ENCODE measurements around the gene AP4S1. TPM values are rescaled to one million over a fixed set of nuclear protein-coding genes. Genes with fewer than 3 reads are reported as not detected.

Gene AP4S1
- total and polyA plus RNA-seq, 11 donors, result 6.4 to 11.9 (median 8.6) TPM

DNA sequence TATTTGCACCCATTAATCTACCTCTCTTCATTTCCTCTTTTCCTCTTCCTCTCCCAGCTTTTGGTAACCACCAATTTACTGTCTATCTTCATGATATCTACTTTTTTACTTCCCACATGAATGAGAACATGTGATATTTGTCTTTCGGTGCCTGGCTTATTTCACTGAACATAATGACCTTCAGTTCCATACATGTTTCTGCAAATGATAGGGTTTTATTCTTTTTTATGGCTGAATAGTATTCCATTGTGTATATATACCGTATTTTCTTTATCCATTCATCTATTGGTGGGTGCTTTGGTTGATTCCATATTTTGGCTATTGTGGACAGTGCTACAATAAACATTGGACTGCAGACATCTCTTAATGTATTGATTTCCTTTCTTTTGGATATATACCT, 49.7 kb downstream of the AP4S1 start:
- no peak for DNase-seq
- Histone ChIP-seq H3K4me1 (peaks cover 0 to 15% (median 7%) of the 10 kb centered on the region in 12 donors), H3K27ac (no peak overlapping the region), H3K27me3 (no peaks in the 10 kb centered on the region), H3K4me3 (no peak overlapping the region), H3K36me3 (peaks cover 0 to 34% (median 10%) of the 10 kb centered on the region in 9 donors), H3K9me3 (peaks cover 0 to 3% (median 0%) of the 10 kb centered on the region in 12 donors)
- ATAC-seq, result no peak
- intact Hi-C loops (cut with DNase I), result no loop called here
- WGBS, 4 donors, result 95 to 100% (median 98%) methylated on average over 2 of the region's 2 CpGs
- TF ChIP-seq, protein P1, sequence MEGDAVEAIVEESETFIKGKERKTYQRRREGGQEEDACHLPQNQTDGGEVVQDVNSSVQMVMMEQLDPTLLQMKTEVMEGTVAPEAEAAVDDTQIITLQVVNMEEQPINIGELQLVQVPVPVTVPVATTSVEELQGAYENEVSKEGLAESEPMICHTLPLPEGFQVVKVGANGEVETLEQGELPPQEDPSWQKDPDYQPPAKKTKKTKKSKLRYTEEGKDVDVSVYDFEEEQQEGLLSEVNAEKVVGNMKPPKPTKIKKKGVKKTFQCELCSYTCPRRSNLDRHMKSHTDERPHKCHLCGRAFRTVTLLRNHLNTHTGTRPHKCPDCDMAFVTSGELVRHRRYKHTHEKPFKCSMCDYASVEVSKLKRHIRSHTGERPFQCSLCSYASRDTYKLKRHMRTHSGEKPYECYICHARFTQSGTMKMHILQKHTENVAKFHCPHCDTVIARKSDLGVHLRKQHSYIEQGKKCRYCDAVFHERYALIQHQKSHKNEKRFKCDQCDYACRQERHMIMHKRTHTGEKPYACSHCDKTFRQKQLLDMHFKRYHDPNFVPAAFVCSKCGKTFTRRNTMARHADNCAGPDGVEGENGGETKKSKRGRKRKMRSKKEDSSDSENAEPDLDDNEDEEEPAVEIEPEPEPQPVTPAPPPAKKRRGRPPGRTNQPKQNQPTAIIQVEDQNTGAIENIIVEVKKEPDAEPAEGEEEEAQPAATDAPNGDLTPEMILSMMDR (IDR thresholded peaks at IDR 0.05), result no peak
- no peak for TF ChIP-seq POLR2A (IDR thresholded peaks at IDR 0.05)

DNA sequence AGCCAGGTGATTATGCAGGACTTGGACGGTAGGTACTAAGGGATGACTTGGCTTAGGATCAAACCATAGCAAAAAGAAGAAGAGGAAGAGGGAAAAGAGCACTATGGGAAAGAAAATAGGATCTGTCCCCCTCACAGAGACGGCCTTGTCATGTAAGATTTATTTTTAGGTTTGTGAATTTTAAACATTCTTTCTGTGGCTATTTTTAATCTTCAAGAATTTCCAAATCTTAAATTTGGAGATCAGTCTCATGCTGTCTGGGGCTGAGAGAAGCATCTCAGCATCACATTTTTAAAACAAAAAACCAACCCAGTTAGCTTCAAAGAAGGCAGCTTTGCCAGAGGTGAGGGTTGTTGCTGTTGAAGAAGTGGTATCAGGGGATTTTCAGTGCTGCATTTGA, 53.3 kb downstream of the AP4S1 start:
- H3K27ac ChIP-seq, result no peak overlapping the region
- H3K9me3 ChIP-seq, result peaks cover 0 to 3% (median 0%) of the 10 kb centered on the region in 12 donors
- intact Hi-C loops (cut with DNase I), result no loop called here
- no peak overlapping the region for H3K4me3 ChIP-seq
- no peak for DNase-seq
- H3K36me3 ChIP-seq, result peaks cover 0 to 30% (median 8%) of the 10 kb centered on the region in 9 donors
- H3K27me3 ChIP-seq, result no peaks in the 10 kb centered on the region
- peaks cover 0 to 15% (median 7%) of the 10 kb centered on the region in 12 donors for H3K4me1 ChIP-seq
- no peak for ATAC-seq
- 20 to 33% (median 29%) methylated on average over 2 of the region's 2 CpGs for WGBS, 4 donors
- TF ChIP-seq POLR2A (IDR thresholded peaks at IDR 0.05), result no peak
- TF ChIP-seq, protein P1 (IDR thresholded peaks at IDR 0.05), result no peak

DNA sequence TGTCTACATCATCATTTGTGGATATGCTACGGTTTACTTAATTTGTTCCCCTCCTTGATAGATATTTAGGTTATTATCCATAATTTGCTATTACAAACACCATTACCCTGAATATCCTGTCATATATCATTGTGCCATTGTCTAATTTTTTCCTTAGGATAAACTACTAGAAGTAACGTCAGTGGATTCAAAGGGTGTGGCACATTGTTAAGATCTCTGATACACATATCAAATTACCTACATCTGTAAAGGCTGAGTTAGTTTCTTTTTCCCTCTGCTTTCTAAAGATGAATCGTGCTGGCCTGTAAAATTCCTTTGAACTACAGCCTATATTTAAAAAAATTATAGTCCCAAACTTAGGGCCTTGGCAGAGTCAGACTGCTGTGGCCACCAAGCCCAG, 54.6 kb downstream of the AP4S1 start:
- intact Hi-C loops (cut with DNase I), result loop anchor here in 4 of 10 donors (2.0 kb wide), 2 partner anchors 95 to 99 kb away; no protein-coding TSS in a partner anchor

DNA sequence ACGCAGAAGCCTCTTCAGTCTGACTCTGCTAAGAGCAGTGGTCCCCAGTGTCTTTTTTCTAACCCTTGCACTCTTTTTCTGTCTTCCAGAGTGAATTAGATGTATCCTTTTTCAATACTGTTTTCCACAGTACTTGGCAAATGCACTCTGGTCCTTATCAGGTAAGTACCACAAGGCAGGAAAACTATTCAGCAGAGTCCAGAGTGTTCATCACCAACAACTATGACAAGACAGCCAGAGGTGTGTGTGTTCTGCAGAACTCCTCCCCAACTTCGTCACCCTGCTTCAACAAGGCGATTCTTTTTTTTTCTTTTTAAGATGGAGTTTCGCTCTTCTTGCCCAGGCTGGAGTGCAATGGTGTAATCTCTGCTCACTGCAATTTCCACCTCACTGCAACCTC, 55.0 kb downstream of the AP4S1 start:
- no peak for ATAC-seq
- no peak for DNase-seq
- H3K36me3 ChIP-seq, result peaks cover 0 to 24% (median 7%) of the 10 kb centered on the region in 9 donors
- intact Hi-C loops (cut with DNase I), result loop anchor here in 4 of 10 donors (2.0 kb wide), 2 partner anchors 96 to 100 kb away; no protein-coding TSS in a partner anchor
- H3K4me1 ChIP-seq, result peaks cover 0 to 15% (median 7%) of the 10 kb centered on the region in 12 donors
- TF ChIP-seq, protein P1 (IDR thresholded peaks at IDR 0.05), result no peak
- no peak for TF ChIP-seq POLR2A (IDR thresholded peaks at IDR 0.05)
- no peak overlapping the region for H3K4me3 ChIP-seq
- H3K27ac ChIP-seq, result no peak overlapping the region
- no peaks in the 10 kb centered on the region for H3K27me3 ChIP-seq
- 90 to 94% (median 91%) methylated on average over 4 of the region's 4 CpGs for WGBS, 4 donors
- H3K9me3 ChIP-seq, result no peaks in the 10 kb centered on the region

More for the DNA sequence above, 54.6 kb downstream of the AP4S1 start:
- peaks cover 0 to 2% (median 0%) of the 10 kb centered on the region in 12 donors for H3K9me3 ChIP-seq
- peaks cover 0 to 15% (median 7%) of the 10 kb centered on the region in 12 donors for H3K4me1 ChIP-seq
- DNase-seq (no peak), ATAC-seq (no peak)
- no peaks in the 10 kb centered on the region for H3K27me3 ChIP-seq
- TF ChIP-seq, protein P1 (IDR thresholded peaks at IDR 0.05), result no peak
- TF ChIP-seq POLR2A (IDR thresholded peaks at IDR 0.05), result no peak
- peaks cover 0 to 28% (median 6%) of the 10 kb centered on the region in 9 donors for H3K36me3 ChIP-seq
- 62 to 79% (median 66%) methylated on average over 3 of the region's 3 CpGs for WGBS, 4 donors
- H3K27ac ChIP-seq, result no peak overlapping the region
- H3K4me3 ChIP-seq, result no peak overlapping the region
